Fibroblast of lung (primary cell): ENCODE measurements around the gene TIAM2. TPM values are rescaled to one million over a fixed set of nuclear protein-coding genes. Genes with fewer than 3 reads are reported as not detected.

Experiments
- DNase-seq, 2 donors: peaks; one replicate each; pipeline versions ENCODE4 v3.0.0 to v3.0.0-alpha.2; 2010; ENCODE audit warnings: low read depth in 2 of 2
- H2AFZ ChIP-seq: 2 replicates; pipeline ENCODE4 v1.5.1; 2012; ENCODE audit warnings: low read length, control low read depth, inconsistent platforms
- H3K27ac ChIP-seq: 2 replicates; pipeline ENCODE4 v1.5.1; 2011; ENCODE audit warnings: low read length, control low read depth; ENCODE audit not compliant: insufficient read depth
- H3K27me3 ChIP-seq: 2 replicates; pipeline ENCODE4 v1.5.1; 2011; ENCODE audit warnings: mild to moderate bottlenecking, low read length; ENCODE audit not compliant: control insufficient read depth, insufficient read depth
- H3K36me3 ChIP-seq: 2 replicates; pipeline ENCODE4 v1.5.1; 2011; ENCODE audit warnings: low read length; ENCODE audit not compliant: control insufficient read depth, insufficient read depth
- H3K4me1 ChIP-seq: 2 replicates; pipeline ENCODE4 v1.5.1; 2011; ENCODE audit warnings: low read length; ENCODE audit not compliant: control insufficient read depth, insufficient read depth; ENCODE audit errors: extremely low read depth
- H3K4me2 ChIP-seq: 2 replicates; pipeline ENCODE4 v1.5.1; 2011; ENCODE audit warnings: low read length, control low read depth; ENCODE audit not compliant: insufficient read depth; ENCODE audit errors: extremely low read depth
- H3K4me3 ChIP-seq, 4 experiments: fragments of 200-600 bp in 1 of 4; sonication (generic) in 1 of 4; replicated peaks in 1 of 4; 2 replicates each; pipeline ENCODE4 v1.5.1; 2011 to 2016; ENCODE audit warnings: low read length in 4 of 4, low read depth in 3 of 4, mild to moderate bottlenecking in 3 of 4, control low read depth in 2 of 4, inconsistent platforms in 1 of 4, mixed read lengths in 1 of 4; ENCODE audit not compliant: insufficient read depth in 1 of 4; ENCODE audit errors: control extremely low read depth in 1 of 4
- H3K79me2 ChIP-seq: 2 replicates; pipeline ENCODE4 v1.5.1; 2012; ENCODE audit warnings: mild to moderate bottlenecking, low read length, inconsistent platforms; ENCODE audit not compliant: control insufficient read depth, insufficient read depth
- H3K9ac ChIP-seq: 2 replicates; pipeline ENCODE4 v1.5.1; 2011; ENCODE audit warnings: mild to moderate bottlenecking, low read length, control low read depth; ENCODE audit not compliant: insufficient read depth
- H3K9me3 ChIP-seq: 2 replicates; pipeline ENCODE4 v1.5.1; 2012; ENCODE audit warnings: low read depth, low read length; ENCODE audit not compliant: control insufficient read depth, insufficient read depth
- H4K20me1 ChIP-seq: 2 replicates; pipeline ENCODE4 v1.5.1; 2011; ENCODE audit warnings: low read length; ENCODE audit not compliant: control insufficient read depth, insufficient read depth; ENCODE audit errors: extremely low read depth
- CTCF ChIP-seq, 2 donors: IDR thresholded peaks in 1 of 2; conservative IDR thresholded peaks in 1 of 2; 1 replicate in 1 of 2; 2 replicates in 1 of 2; pipeline ENCODE4 v1.5.1; 2011 to 2012; ENCODE audit warnings: low read length in 2 of 2, control low read depth in 1 of 2, inconsistent platforms in 1 of 2, low read depth in 1 of 2, mild to moderate bottlenecking in 1 of 2
- EZH2 ChIP-seq: IDR thresholded peaks from 2 replicates; pipeline ENCODE4 v1.5.1; 2012; ENCODE audit warnings: low read length, control low read depth, mild to moderate bottlenecking; ENCODE audit errors: missing control alignments
- polyA plus RNA-seq, 2 donors: library from polyadenylated mRNA; depleted of rRNA in 1 of 2; stranded (reverse) in 1 of 2; unstranded in 1 of 2; fragments of >200 nt; gene quantifications; 2 replicates each; pipeline ENCODE4 v1.2.1, GENCODE V29; 2011 to 2012; ENCODE audit warnings: missing spikeins in 1 of 2
- total RNA-seq: library from RNA; depleted of rRNA; stranded (reverse); fragments of >200 nt; gene quantifications from 2 replicates; pipeline ENCODE4 v1.2.1, GENCODE V29; 2014

Gene TIAM2
- total and polyA plus RNA-seq, 2 donors (not counting 1 experiment from before 2014, with no cell fraction given): 6.2 to 11.2 TPM

GRCh38 chr6:155067956-155068615 is 73.0 kb downstream of the TIAM2 start:
- no peaks in the 10 kb centered on the region for H4K20me1 ChIP-seq
- H3K4me1 ChIP-seq: no peaks in the 10 kb centered on the region
- no peak overlapping the region for H3K27ac ChIP-seq
- H2AFZ ChIP-seq: no peak overlapping the region
- H3K4me3 ChIP-seq: no peak overlapping the region
- H3K4me2 ChIP-seq: no peak overlapping the region
- no peaks in the 10 kb centered on the region for H3K79me2 ChIP-seq
- DNase-seq: no peak
- no peak overlapping the region for H3K9ac ChIP-seq
- H3K9me3 ChIP-seq: no peaks in the 10 kb centered on the region
- TF ChIP-seq EZH2 (no peak), CTCF (conservative IDR thresholded peaks at IDR 0.05 in 1 of 2, IDR thresholded peaks at IDR 0.05 in 1 of 2; ENCODE audit: low read depth in 1 of 2, low read length in 2 of 2) (no peak)
- no peaks in the 10 kb centered on the region for H3K27me3 ChIP-seq
- no peaks in the 10 kb centered on the region for H3K36me3 ChIP-seq

- H3K4me2 ChIP-seq: no peak overlapping the region
- TF ChIP-seq CTCF (conservative IDR thresholded peaks at IDR 0.05 in 1 of 2, IDR thresholded peaks at IDR 0.05 in 1 of 2; ENCODE audit: low read depth in 1 of 2, low read length in 2 of 2) (no peak), EZH2 (no peak)
- no peaks in the 10 kb centered on the region for H4K20me1 ChIP-seq
- DNase-seq: no peak
- no peaks in the 10 kb centered on the region for H3K27me3 ChIP-seq
- H3K36me3 ChIP-seq: no peaks in the 10 kb centered on the region
- H3K9ac ChIP-seq: no peak overlapping the region
- H3K79me2 ChIP-seq: no peaks in the 10 kb centered on the region
- no peaks in the 10 kb centered on the region for H3K4me1 ChIP-seq
- no peaks in the 10 kb centered on the region for H3K9me3 ChIP-seq
- no peak overlapping the region for H3K4me3 ChIP-seq
- H3K27ac ChIP-seq: no peak overlapping the region
- H2AFZ ChIP-seq: no peak overlapping the region
Measured at GRCh38 chr6:155069543-155069942, 74.4 kb downstream of the TIAM2 start.

- Histone ChIP-seq H3K27ac (no peak overlapping the region), H3K4me1 (no peaks in the 10 kb centered on the region), H2AFZ (no peak overlapping the region), H3K27me3 (no peaks in the 10 kb centered on the region), H3K4me3 (no peak overlapping the region), H3K9me3 (no peaks in the 10 kb centered on the region), H4K20me1 (no peaks in the 10 kb centered on the region), H3K9ac (no peak overlapping the region), H3K4me2 (no peak overlapping the region), H3K79me2 (no peaks in the 10 kb centered on the region), H3K36me3 (no peaks in the 10 kb centered on the region)
- no peak for DNase-seq
- TF ChIP-seq EZH2 (no peak), CTCF (conservative IDR thresholded peaks at IDR 0.05 in 1 of 2, IDR thresholded peaks at IDR 0.05 in 1 of 2; ENCODE audit: low read depth in 1 of 2, low read length in 2 of 2) (no peak)
Measured at GRCh38 chr6:155075930-155076695, 81.0 kb downstream of the TIAM2 start.
